ENCODE data around the gene HS1BP3. TPM values are rescaled to one million over a fixed set of nuclear protein-coding genes. Genes with fewer than 3 reads are reported as not detected.

HS1BP3 gene
- total RNA-seq, 1 experiment from 2014 or later: 19.6 TPM

GRCh38 chr2:20622296-20622686 lies 28.6 kb downstream of the HS1BP3 start:
- CTCF ChIA-PET: no interaction called here
- Histone ChIP-seq H3K4me1 (ENCODE audit: insufficient read depth, low read length) (peaks cover 13% of the 10 kb centered on the region), H3K27me3 (ENCODE audit: low read length) (no peaks in the 10 kb centered on the region), H3K36me3 (ENCODE audit: low read depth, low read length) (no peaks in the 10 kb centered on the region), H3K9me2 (replicated peaks; ENCODE audit: low read length) (no peaks in the 10 kb centered on the region), H3K4me2 (ENCODE audit: low read length) (no peak overlapping the region), H4K20me1 (ENCODE audit: low read length) (no peaks in the 10 kb centered on the region), H3K4me3 (ENCODE audit: low read length) (no peak overlapping the region), H3K9ac (ENCODE audit: low read length) (no peak overlapping the region), H3K79me2 (ENCODE audit: low read length) (no peaks in the 10 kb centered on the region), H3K27ac (ENCODE audit: low read length) (no peak overlapping the region), H2AFZ (ENCODE audit: low read length) (no peak overlapping the region), H3K9me3 (ENCODE audit: low read length) (no peaks in the 10 kb centered on the region), H3F3A (ENCODE audit: low read length, unreplicated experiment) (no peaks in the 10 kb centered on the region)
- intact Hi-C loops (cut with micrococcal nuclease): no loop called here
- POLR2A ChIA-PET (ENCODE audit: unreplicated experiment): no interaction called here
- no peak for TF ChIP-seq EZH2 (IDR thresholded peaks at IDR 0.05; ENCODE audit: low read length, unreplicated experiment)
- TF ChIP-seq CTCF (conservative IDR thresholded peaks at IDR 0.05; ENCODE audit: low read depth, low read length): no peak
- no peak for TF ChIP-seq EZH2phosphoT487 (IDR thresholded peaks at IDR 0.05; ENCODE audit: borderline replicate concordance, low read length)
- no peak for ATAC-seq
- BruUV-seq (replicated peaks): no TSS peak
- DNase-seq: no peak

GRCh38 chr2:20621366-20622295 lies 29.3 kb downstream of the HS1BP3 start:
- Histone ChIP-seq H3K27ac (ENCODE audit: low read length) (no peak overlapping the region), H3K4me3 (ENCODE audit: low read length) (no peak overlapping the region), H2AFZ (ENCODE audit: low read length) (no peak overlapping the region), H3K4me1 (ENCODE audit: insufficient read depth, low read length) (peaks cover 15% of the 10 kb centered on the region), H3K9me3 (ENCODE audit: low read length) (no peaks in the 10 kb centered on the region), H3K36me3 (ENCODE audit: low read depth, low read length) (no peaks in the 10 kb centered on the region), H3F3A (ENCODE audit: low read length, unreplicated experiment) (no peaks in the 10 kb centered on the region), H3K79me2 (ENCODE audit: low read length) (no peaks in the 10 kb centered on the region), H3K27me3 (ENCODE audit: low read length) (no peaks in the 10 kb centered on the region), H3K9me2 (replicated peaks; ENCODE audit: low read length) (no peaks in the 10 kb centered on the region), H3K4me2 (ENCODE audit: low read length) (no peak overlapping the region), H4K20me1 (ENCODE audit: low read length) (no peaks in the 10 kb centered on the region), H3K9ac (ENCODE audit: low read length) (no peak overlapping the region)
- TF ChIP-seq EZH2phosphoT487 (IDR thresholded peaks at IDR 0.05; ENCODE audit: borderline replicate concordance, low read length) (no peak), CTCF (conservative IDR thresholded peaks at IDR 0.05; ENCODE audit: low read depth, low read length) (no peak), EZH2 (IDR thresholded peaks at IDR 0.05; ENCODE audit: low read length, unreplicated experiment) (no peak)
- intact Hi-C loops (cut with micrococcal nuclease): no loop called here
- no TSS peak for BruUV-seq (replicated peaks)
- DNase-seq (no peak), ATAC-seq (no peak)
- POLR2A ChIA-PET (ENCODE audit: unreplicated experiment): no interaction called here
- CTCF ChIA-PET: no interaction called here

GRCh38 chr2:20620696-20621365 lies 30.1 kb downstream of the HS1BP3 start:
- no peak overlapping the region for H2AFZ ChIP-seq (ENCODE audit: low read length)
- no peak for TF ChIP-seq EZH2phosphoT487 (IDR thresholded peaks at IDR 0.05; ENCODE audit: borderline replicate concordance, low read length)
- intact Hi-C loops (cut with micrococcal nuclease): no loop called here
- no peak overlapping the region for H3K9ac ChIP-seq (ENCODE audit: low read length)
- no peak overlapping the region for H3K4me2 ChIP-seq (ENCODE audit: low read length)
- no peaks in the 10 kb centered on the region for H3K27me3 ChIP-seq (ENCODE audit: low read length)
- CTCF ChIA-PET: no interaction called here
- no peaks in the 10 kb centered on the region for H3K9me3 ChIP-seq (ENCODE audit: low read length)
- H3K9me2 ChIP-seq (replicated peaks; ENCODE audit: low read length): no peaks in the 10 kb centered on the region
- no peak for ATAC-seq
- no peaks in the 10 kb centered on the region for H3K36me3 ChIP-seq (ENCODE audit: low read depth, low read length)
- H3K79me2 ChIP-seq (ENCODE audit: low read length): no peaks in the 10 kb centered on the region
- no TSS peak for BruUV-seq (replicated peaks)
- no peaks in the 10 kb centered on the region for H3F3A ChIP-seq (ENCODE audit: low read length, unreplicated experiment)
- H3K4me1 ChIP-seq (ENCODE audit: insufficient read depth, low read length): peaks cover 15% of the 10 kb centered on the region
- POLR2A ChIA-PET (ENCODE audit: unreplicated experiment): no interaction called here
- DNase-seq: no peak
- no peaks in the 10 kb centered on the region for H4K20me1 ChIP-seq (ENCODE audit: low read length)
- no peak overlapping the region for H3K27ac ChIP-seq (ENCODE audit: low read length)
- H3K4me3 ChIP-seq (ENCODE audit: low read length): no peak overlapping the region

Measured in PC-3 (cell line).